ENCODE data around the gene SYT3. TPM values are rescaled to one million over a fixed set of nuclear protein-coding genes. Genes with fewer than 3 reads are reported as not detected.

The SYT3 gene
- total RNA-seq, 1 donor = not detected

Other genes starting within 250 kb of the SYT3 start
- 5.6 TPM for gene SPIB, start 220.9 kb downstream of the SYT3 start, total RNA-seq
- gene MYBPC2, start 207.0 kb downstream of the SYT3 start, total RNA-seq = 0.10 TPM
- gene EMC10, start 163.4 kb downstream of the SYT3 start, total RNA-seq = 58.9 TPM
- gene GARIN5A, start 163.0 kb downstream of the SYT3 start, total RNA-seq = 0.21 TPM
- gene JOSD2, start 128.7 kb downstream of the SYT3 start, total RNA-seq = 8.4 TPM
- not detected for gene ASPDH, start 126.0 kb downstream of the SYT3 start, total RNA-seq
- gene LRRC4B, start 71.4 kb downstream of the SYT3 start, total RNA-seq = not detected
- gene C19orf81, start 9.6 kb upstream of the SYT3 start, total RNA-seq = not detected
- gene SHANK1, start 79.9 kb upstream of the SYT3 start, total RNA-seq = 0.21 TPM
- gene CLEC11A, start 83.5 kb upstream of the SYT3 start, total RNA-seq = 3.8 TPM
- gene GPR32, start 130.6 kb upstream of the SYT3 start, total RNA-seq = not detected
- gene ACP4, start 150.5 kb upstream of the SYT3 start, total RNA-seq = not detected
- gene KLK1, start 183.9 kb upstream of the SYT3 start, total RNA-seq = not detected
- not detected for gene KLK15, start 193.7 kb upstream of the SYT3 start, total RNA-seq
- 0.31 TPM for gene KLK3, start 215.0 kb upstream of the SYT3 start, total RNA-seq
- 0.31 TPM for gene KLK2, start 233.6 kb upstream of the SYT3 start, total RNA-seq